G401 (cell line): ENCODE measurements around the gene RGMA. TPM values are rescaled to one million over a fixed set of nuclear protein-coding genes. Genes with fewer than 3 reads are reported as not detected.
"Not testable (repeated sequence)": the region's sequence is repeated elsewhere in the genome, so short reads cannot be mapped to it uniquely, and the experiment has no call there.

ENCODE experiments used
- DNase-seq: peaks from one replicate; pipeline ENCODE4 v3.0.0-alpha.2; 2015; ENCODE audit warnings: low spot score
- in situ Hi-C: cut with HindIII; loops from 2 replicates; pipeline ENCODE4 v1.10.0; 2016; ENCODE audit warnings: low sequenced_read_pairs, mixed read lengths
- total RNA-seq: library from RNA; depleted of rRNA; stranded (reverse); fragments of >200 nt; shearing (Covaris generic); gene quantifications from 2 replicates; pipeline ENCODE4 v1.2.3, GENCODE V29; 2014

The RGMA gene
- total RNA-seq, 1 experiment from 2014 or later: 2.6 TPM

GRCh38 chr15:93070551-93071296, 18.3 kb downstream of the RGMA start:
- in situ Hi-C loops: no loop called here

DNA sequence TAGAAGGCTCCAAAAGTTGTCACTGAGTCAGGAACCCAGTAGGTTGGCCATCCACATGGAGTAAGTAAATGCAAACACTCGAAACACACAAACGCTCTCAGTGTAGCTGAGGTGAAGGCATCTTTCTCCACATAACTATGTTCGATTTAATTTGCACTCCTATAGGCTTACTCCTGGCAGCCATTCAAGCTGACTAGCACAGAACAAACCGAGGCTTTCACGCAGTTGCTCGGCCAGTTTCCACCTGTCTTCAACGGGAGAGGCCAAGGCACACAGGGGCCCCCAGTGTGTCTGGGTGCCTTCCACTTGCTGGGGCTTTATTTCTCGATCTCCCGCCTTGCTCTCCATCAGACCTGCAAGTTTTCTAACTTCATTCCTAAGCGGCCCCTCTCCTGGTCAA, 18.9 kb downstream of the RGMA start:
- no peak for DNase-seq
- in situ Hi-C loops: no loop called here

More at GRCh38 chr15:93070551-93071296, 18.3 kb downstream of the RGMA start:
- no peak for DNase-seq

GRCh38 chr15:93068581-93069199, 20.3 kb downstream of the RGMA start:
- in situ Hi-C loops: no loop called here
- no peak for DNase-seq

GRCh38 chr15:93067649-93068085, 21.3 kb downstream of the RGMA start:
- DNase-seq: no peak
- in situ Hi-C loops: no loop called here

- no peak for DNase-seq
- in situ Hi-C loops: no loop called here
These were observed 22.0 kb downstream of the RGMA start for GRCh38 chr15:93066834-93067648.

- peak; percentile 17 for DNase-seq
- in situ Hi-C loops: no loop called here
These were observed 22.8 kb downstream of the RGMA start for GRCh38 chr15:93066224-93066681.

DNA sequence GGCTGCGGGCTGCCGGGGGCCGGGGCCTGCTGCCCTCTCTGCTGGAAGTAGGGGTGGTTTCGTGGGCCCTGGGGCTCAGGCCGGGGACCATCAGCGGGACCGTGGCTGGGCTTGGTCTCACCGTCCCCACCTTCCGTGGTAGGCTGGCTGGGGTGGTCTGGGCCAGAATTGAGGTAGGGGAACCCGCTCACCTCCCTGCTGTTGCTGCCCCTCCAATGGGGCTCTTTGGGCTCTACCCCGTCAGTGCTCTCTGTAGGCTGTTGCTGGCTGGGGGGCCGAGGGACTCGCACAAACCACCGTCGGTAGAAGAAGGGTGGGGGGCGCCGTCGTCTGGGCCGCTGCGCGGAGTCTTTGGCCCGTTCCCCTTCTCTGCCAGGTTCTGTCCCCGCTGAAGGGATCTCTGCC, 23.4 kb downstream of the RGMA start:
- DNase-seq: no peak
- in situ Hi-C loops: no loop called here

GRCh38 chr15:93063796-93064690, 25.0 kb downstream of the RGMA start:
- DNase-seq: no peak
- in situ Hi-C loops: no loop called here

- in situ Hi-C loops: no loop called here
- DNase-seq: no peak
These were observed 25.7 kb downstream of the RGMA start for GRCh38 chr15:93063262-93063671.

- in situ Hi-C loops, DNase-seq: not testable (repeated sequence)
These were observed 26.3 kb downstream of the RGMA start for GRCh38 chr15:93062628-93063261.

DNA sequence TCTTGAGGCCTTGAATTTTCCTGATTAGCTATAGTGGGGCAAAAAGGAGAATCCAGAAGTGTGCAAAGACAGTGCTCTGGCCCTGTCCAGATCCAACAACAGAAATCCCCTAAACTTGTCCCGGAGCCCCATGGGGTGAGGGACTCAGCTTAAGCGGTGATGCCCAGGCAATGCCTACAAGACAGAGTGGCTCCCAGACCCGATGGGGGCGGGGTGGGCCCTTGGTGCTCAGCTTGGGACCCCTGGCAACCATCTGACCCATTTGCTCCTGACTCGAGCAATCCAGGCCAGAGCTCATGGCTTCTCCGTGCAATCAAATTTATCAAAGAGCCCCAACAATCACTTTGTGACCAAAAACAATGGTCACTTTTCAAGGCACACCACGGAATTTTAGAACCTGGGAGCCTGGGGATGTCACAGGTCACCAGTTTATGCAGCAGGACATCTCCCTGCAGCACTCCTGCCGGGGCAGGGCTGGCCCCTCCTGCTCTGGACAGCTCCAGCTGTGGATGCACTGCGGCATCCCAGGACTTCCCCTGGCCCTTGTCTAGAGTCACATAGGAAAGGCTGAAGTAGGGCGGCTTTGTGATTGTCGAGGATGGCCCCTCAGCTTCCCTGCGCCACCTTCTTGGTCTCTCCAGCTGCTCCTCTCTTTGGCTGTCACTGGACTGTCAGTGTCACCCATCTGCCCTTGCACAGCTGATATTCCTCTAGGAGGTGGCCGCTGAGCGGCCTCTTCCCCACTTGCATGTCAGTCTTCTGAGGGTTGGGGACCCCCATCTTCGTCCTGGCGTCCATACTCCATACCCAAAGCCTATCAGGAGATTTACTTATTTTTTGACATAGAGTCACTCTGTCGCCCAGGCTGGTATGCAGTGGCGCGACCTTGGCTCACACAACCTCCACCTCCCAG, 28.4 kb downstream of the RGMA start:
- in situ Hi-C loops: no loop called here
- DNase-seq: no peak

GRCh38 chr15:93059442-93059841, 29.6 kb downstream of the RGMA start:
- in situ Hi-C loops: no loop called here
- DNase-seq: no peak

- DNase-seq: no peak
- in situ Hi-C loops: no loop called here
These were observed 30.0 kb downstream of the RGMA start for GRCh38 chr15:93058904-93059427.

- DNase-seq: no peak
- in situ Hi-C loops: no loop called here
These were observed 30.9 kb downstream of the RGMA start for GRCh38 chr15:93058128-93058527.

GRCh38 chr15:93057618-93058017, 31.4 kb downstream of the RGMA start:
- in situ Hi-C loops: no loop called here
- no peak for DNase-seq

DNA sequence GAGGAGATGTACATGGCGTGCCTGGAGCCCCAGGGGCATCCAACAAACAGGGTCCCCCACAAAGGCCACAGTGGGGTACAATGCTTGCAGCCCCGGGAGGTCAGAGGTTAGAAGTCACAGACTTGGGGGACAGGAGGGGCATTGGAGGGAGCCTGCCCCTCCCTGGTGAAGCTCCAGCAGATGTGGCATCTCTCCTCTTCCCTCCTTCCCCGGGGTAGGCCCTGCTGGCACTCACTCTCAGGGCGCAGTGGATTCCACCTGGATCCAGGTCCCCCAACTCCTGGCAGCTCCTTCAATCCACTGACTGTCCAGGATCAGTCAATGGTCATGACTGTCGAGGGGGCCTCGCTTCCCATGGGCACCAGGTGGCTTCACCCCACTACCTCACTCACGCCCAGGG, 32.2 kb downstream of the RGMA start:
- DNase-seq: no peak
- in situ Hi-C loops: no loop called here

DNA sequence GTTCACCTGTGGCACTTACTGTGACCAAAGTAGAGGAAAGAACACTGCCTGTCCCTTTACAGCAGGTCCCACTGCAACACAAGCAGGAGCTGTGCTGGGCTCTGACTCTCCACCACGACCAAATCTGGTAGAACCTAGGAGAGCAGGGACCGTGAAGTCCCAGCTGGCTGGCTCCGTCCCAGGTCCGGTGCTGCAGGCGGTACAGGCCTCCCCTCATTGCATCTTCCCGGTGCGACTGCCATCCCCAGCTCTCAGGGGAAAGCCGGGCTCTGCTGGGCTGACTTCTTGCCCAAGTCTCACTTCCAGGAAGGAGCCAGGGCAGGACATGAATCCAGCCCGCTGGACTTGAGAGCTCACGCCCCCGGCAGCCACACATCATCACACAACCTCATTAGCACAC, 33.8 kb downstream of the RGMA start:
- DNase-seq: no peak
- in situ Hi-C loops: no loop called here
